ENCODE data around the gene EEA1.
A peak's percentile ranks its signal among the peaks of the same experiment; 100 is the strongest.

Gene EEA1

GRCh38 chr12:92928962-92929915, at the start of gene EEA1:
Gene EEA1 (minus strand): TSS chr12:92929295. CDS start chr12:92929066, 229 bp downstream.
- peak within 1 kb of the TSS; percentile 99 for H2AFZ ChIP-seq
- H3K4me2 ChIP-seq (ENCODE audit: low read length) = peak within 1 kb of the TSS; percentile 79
- H3K9me3 ChIP-seq (ENCODE audit: control insufficient read depth, low read length) = no peaks in the 10 kb centered on the region
- H3K27me3 ChIP-seq (ENCODE audit: control insufficient read depth, insufficient read depth, low read length) = no peaks in the 10 kb centered on the region
- peak within 1 kb of the TSS; percentile 92 for H3K27ac ChIP-seq
- peak; percentile 28 for TF ChIP-seq CTCF (IDR thresholded peaks at IDR 0.05)
- H3K79me2 ChIP-seq = peaks cover 21% of the 10 kb centered on the region
- H3K4me1 ChIP-seq = peaks cover 22% of the 10 kb centered on the region
- peak within 1 kb of the TSS; percentile 91 for H3K4me3 ChIP-seq (ENCODE audit: low read depth, low read length)
- peak within 1 kb of the TSS; percentile 89 for H3K9ac ChIP-seq
- no peaks in the 10 kb centered on the region for H3K36me3 ChIP-seq (ENCODE audit: control insufficient read depth, insufficient read depth, low read length)

GRCh38 chr12:92978607-92979006, 49.5 kb upstream of the EEA1 start:
- no peaks in the 10 kb centered on the region for H3K4me1 ChIP-seq
- no peaks in the 10 kb centered on the region for H3K79me2 ChIP-seq
- H3K9me3 ChIP-seq (ENCODE audit: control insufficient read depth, low read length) = no peaks in the 10 kb centered on the region
- H3K36me3 ChIP-seq (ENCODE audit: control insufficient read depth, insufficient read depth, low read length) = no peaks in the 10 kb centered on the region
- no peak overlapping the region for H3K9ac ChIP-seq
- no peak for TF ChIP-seq CTCF (IDR thresholded peaks at IDR 0.05)
- no peaks in the 10 kb centered on the region for H3K27me3 ChIP-seq (ENCODE audit: control insufficient read depth, insufficient read depth, low read length)
- no peak overlapping the region for H3K27ac ChIP-seq
- no peak overlapping the region for H3K4me3 ChIP-seq (ENCODE audit: low read depth, low read length)
- H3K4me2 ChIP-seq (ENCODE audit: low read length) = no peak overlapping the region
- H2AFZ ChIP-seq = no peak overlapping the region

- Histone ChIP-seq H3K4me1 (no peaks in the 10 kb centered on the region), H3K27me3 (ENCODE audit: control insufficient read depth, insufficient read depth, low read length) (no peaks in the 10 kb centered on the region), H3K4me2 (ENCODE audit: low read length) (no peak overlapping the region), H3K9ac (no peak overlapping the region), H3K27ac (no peak overlapping the region), H3K36me3 (ENCODE audit: control insufficient read depth, insufficient read depth, low read length) (no peaks in the 10 kb centered on the region), H2AFZ (no peak overlapping the region), H3K79me2 (no peaks in the 10 kb centered on the region), H3K4me3 (ENCODE audit: low read depth, low read length) (no peak overlapping the region), H3K9me3 (ENCODE audit: control insufficient read depth, low read length) (no peaks in the 10 kb centered on the region)
- no peak for TF ChIP-seq CTCF (IDR thresholded peaks at IDR 0.05)
Observed at GRCh38 chr12:92977326-92977725, 48.2 kb upstream of the EEA1 start.

GRCh38 chr12:92974759-92975158, 45.7 kb upstream of the EEA1 start:
- Histone ChIP-seq H3K4me3 (ENCODE audit: low read depth, low read length) (no peak overlapping the region), H3K9me3 (ENCODE audit: control insufficient read depth, low read length) (no peaks in the 10 kb centered on the region), H3K79me2 (no peaks in the 10 kb centered on the region), H2AFZ (no peak overlapping the region), H3K9ac (no peak overlapping the region), H3K4me2 (ENCODE audit: low read length) (no peak overlapping the region), H3K4me1 (no peaks in the 10 kb centered on the region), H3K27ac (no peak overlapping the region), H3K36me3 (ENCODE audit: control insufficient read depth, insufficient read depth, low read length) (no peaks in the 10 kb centered on the region), H3K27me3 (ENCODE audit: control insufficient read depth, insufficient read depth, low read length) (no peaks in the 10 kb centered on the region)
- TF ChIP-seq CTCF (IDR thresholded peaks at IDR 0.05) = no peak
